ENCODE results near the gene AIF1.
"Not testable (repeated sequence)": the region's sequence is repeated elsewhere in the genome, so short reads cannot be mapped to it uniquely, and the experiment has no call there.

Gene AIF1

GRCh38 chr6:31580807-31581433, 34.1 kb upstream of the AIF1 start:
- peak; percentile 84 to 85 for DNase-seq (ENCODE audit: low read depth in 1 of 2, low spot score in 1 of 2)

GRCh38 chr6:31581434-31582229, 33.4 kb upstream of the AIF1 start:
- no peak for DNase-seq (ENCODE audit: low read depth in 1 of 2, low spot score in 1 of 2)

GRCh38 chr6:31582230-31582643, 32.8 kb upstream of the AIF1 start, which contains the start of gene LTB:
Gene LTB (minus strand): TSS chr6:31582424. CDS start chr6:31582417, 7 bp downstream.
- no peak for DNase-seq (ENCODE audit: low read depth in 1 of 2, low spot score in 1 of 2)

- DNase-seq (ENCODE audit: low read depth in 1 of 2, low spot score in 1 of 2) = no peak
Measured at GRCh38 chr6:31585491-31585890, 29.5 kb upstream of the AIF1 start.

GRCh38 chr6:31586008-31586407, 29.0 kb upstream of the AIF1 start, which contains the start of gene LST1:
Gene LST1 (plus strand): TSS chr6:31586277. CDS start chr6:31587300, 1,023 bp downstream.
- DNase-seq (ENCODE audit: low read depth in 1 of 2, low spot score in 1 of 2) = no peak

- no peak for DNase-seq (ENCODE audit: low read depth in 1 of 2, low spot score in 1 of 2)
Measured at GRCh38 chr6:31586599-31587281, 28.3 kb upstream of the AIF1 start.

- no peak for DNase-seq (ENCODE audit: low read depth in 1 of 2, low spot score in 1 of 2)
Measured at GRCh38 chr6:31587791-31588777, 26.9 kb upstream of the AIF1 start.

GRCh38 chr6:31588871-31589650, 26.0 kb upstream of the AIF1 start:
- no peak for DNase-seq (ENCODE audit: low read depth in 1 of 2, low spot score in 1 of 2)

- DNase-seq (ENCODE audit: low read depth in 1 of 2, low spot score in 1 of 2) = not testable (repeated sequence)
Measured at GRCh38 chr6:31590691-31591090, 24.3 kb upstream of the AIF1 start.

GRCh38 chr6:31592396-31592771, 22.6 kb upstream of the AIF1 start:
- no peak for DNase-seq (ENCODE audit: low read depth in 1 of 2, low spot score in 1 of 2)

- DNase-seq (ENCODE audit: low read depth in 1 of 2, low spot score in 1 of 2) = no peak
Measured at GRCh38 chr6:31597006-31597405, 18.0 kb upstream of the AIF1 start.

GRCh38 chr6:31607317-31607716, 7.7 kb upstream of the AIF1 start:
- no peak for DNase-seq (ENCODE audit: low read depth in 1 of 2, low spot score in 1 of 2)

- no peak for DNase-seq (ENCODE audit: low read depth in 1 of 2, low spot score in 1 of 2)
Measured at GRCh38 chr6:31609519-31610406, 5.3 kb upstream of the AIF1 start.

- no peak for DNase-seq (ENCODE audit: low read depth in 1 of 2, low spot score in 1 of 2)
Measured at GRCh38 chr6:31610968-31611367, 4.1 kb upstream of the AIF1 start.

- DNase-seq (ENCODE audit: low read depth in 1 of 2, low spot score in 1 of 2) = no peak
Measured at GRCh38 chr6:31614075-31614619, 887 bp upstream of the AIF1 start.

GRCh38 chr6:31615748-31616147, 714 bp downstream of the AIF1 start:
- DNase-seq (ENCODE audit: low read depth in 1 of 2, low spot score in 1 of 2) = no peak

GRCh38 chr6:31617010-31617409, 2.0 kb downstream of the AIF1 start:
- DNase-seq (ENCODE audit: low read depth in 1 of 2, low spot score in 1 of 2) = no peak

GRCh38 chr6:31619805-31620585, 5.0 kb downstream of the AIF1 start:
- peak; percentile 88 to 97 for DNase-seq (ENCODE audit: low read depth in 1 of 2, low spot score in 1 of 2)

Measured in activated CD4-positive, alpha-beta T cell treated with anti-CD3 and anti-CD28 coated beads, Interleukin-2, amount 50 U/mL, for 24 hours (primary cell).